AG04450 (cell line): Measurements from ENCODE around the gene PLAGL1. TPM values are rescaled to one million over a fixed set of nuclear protein-coding genes. Genes with fewer than 3 reads are reported as not detected.

ENCODE experiments used
- CTCF ChIA-PET: fragments of 300-600, 350-600 bp; formaldehyde crosslinking; extraction: SDS; loops from one replicate; lab custom pipeline; 2022; ENCODE audit warnings: antibody characterized with exemption, inconsistent platforms; lab: Charles Lee
- POLR2A ChIA-PET: fragments of 350-600 bp; formaldehyde crosslinking; extraction: SDS; loops from one replicate; lab custom pipeline; 2021; ENCODE audit warnings: antibody characterized with exemption, inconsistent platforms; lab: Yijun Ruan, JAX
- DNase-seq: peaks from one replicate; pipeline ENCODE4 v3.0.0-alpha.2; 2011; ENCODE audit warnings: low read depth, low spot score
- H3K27ac ChIP-seq: one replicate; pipeline ENCODE4 v1.5.1; 2012; ENCODE audit warnings: low read depth, low read length, control low read depth
- H3K27me3 ChIP-seq: one replicate; pipeline ENCODE4 v1.6.0; 2012; ENCODE audit warnings: low read length; ENCODE audit not compliant: control insufficient read depth, insufficient read depth
- H3K4me3 ChIP-seq: 2 replicates; pipeline ENCODE4 v1.5.1; 2011; ENCODE audit warnings: mild to moderate bottlenecking, low read depth, low read length, control low read depth
- H3K9me3 ChIP-seq: 2 replicates; pipeline ENCODE4 v1.5.1; 2012; ENCODE audit warnings: low read length; ENCODE audit not compliant: control insufficient read depth, insufficient read depth
- polyA plus RNA-seq: library from polyadenylated mRNA; depleted of rRNA; stranded (reverse); fragments of >200 nt; gene quantifications from 2 replicates; pipeline ENCODE4 v1.2.3, GENCODE V29; 2011
- TF ChIP-seq, protein P1 (sequence below): IDR thresholded peaks from 2 replicates; pipeline ENCODE4 v1.5.1; 2011; ENCODE audit warnings: low read depth, low read length, control low read depth, inconsistent platforms

PLAGL1 gene
- polyA plus RNA-seq, 1 experiment = 31.6 TPM

DNA sequence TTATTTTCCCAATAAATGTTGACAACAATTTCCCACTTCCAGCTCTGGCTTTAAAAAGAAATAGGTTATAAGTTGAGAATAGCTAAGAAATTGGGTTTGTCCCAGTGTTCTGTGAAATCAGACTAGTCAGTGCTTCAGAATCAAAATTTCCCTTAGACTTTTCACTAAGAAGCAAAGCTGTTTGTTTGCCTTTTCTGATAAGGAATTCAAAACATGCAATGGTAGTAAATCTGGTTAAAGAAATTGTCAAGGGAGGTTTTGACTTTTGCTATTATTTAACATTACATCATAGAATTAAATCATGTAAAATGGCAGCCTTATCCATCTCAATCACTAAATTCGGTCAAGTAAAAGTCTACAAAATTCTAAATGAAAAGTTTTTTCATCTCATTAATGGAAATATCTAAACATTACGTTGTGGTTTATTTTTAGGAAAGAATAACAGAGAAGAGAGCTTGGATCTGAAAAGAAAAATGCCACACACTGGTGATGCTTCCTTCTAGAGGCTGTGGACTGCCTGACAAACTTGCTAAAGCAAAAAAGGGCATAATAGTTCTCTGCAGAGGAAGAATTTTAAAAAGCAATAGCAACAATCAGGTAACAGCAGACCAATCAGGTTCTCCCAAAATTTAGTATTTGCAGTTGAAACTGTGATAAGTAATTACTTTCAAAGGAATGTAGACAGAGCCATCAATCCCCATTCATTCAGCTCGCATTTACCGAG lies 36.4 kb downstream of the PLAGL1 start:
- H3K27ac ChIP-seq = no peak overlapping the region
- TF ChIP-seq, protein P1, sequence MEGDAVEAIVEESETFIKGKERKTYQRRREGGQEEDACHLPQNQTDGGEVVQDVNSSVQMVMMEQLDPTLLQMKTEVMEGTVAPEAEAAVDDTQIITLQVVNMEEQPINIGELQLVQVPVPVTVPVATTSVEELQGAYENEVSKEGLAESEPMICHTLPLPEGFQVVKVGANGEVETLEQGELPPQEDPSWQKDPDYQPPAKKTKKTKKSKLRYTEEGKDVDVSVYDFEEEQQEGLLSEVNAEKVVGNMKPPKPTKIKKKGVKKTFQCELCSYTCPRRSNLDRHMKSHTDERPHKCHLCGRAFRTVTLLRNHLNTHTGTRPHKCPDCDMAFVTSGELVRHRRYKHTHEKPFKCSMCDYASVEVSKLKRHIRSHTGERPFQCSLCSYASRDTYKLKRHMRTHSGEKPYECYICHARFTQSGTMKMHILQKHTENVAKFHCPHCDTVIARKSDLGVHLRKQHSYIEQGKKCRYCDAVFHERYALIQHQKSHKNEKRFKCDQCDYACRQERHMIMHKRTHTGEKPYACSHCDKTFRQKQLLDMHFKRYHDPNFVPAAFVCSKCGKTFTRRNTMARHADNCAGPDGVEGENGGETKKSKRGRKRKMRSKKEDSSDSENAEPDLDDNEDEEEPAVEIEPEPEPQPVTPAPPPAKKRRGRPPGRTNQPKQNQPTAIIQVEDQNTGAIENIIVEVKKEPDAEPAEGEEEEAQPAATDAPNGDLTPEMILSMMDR = no peak
- no peaks in the 10 kb centered on the region for H3K9me3 ChIP-seq
- H3K27me3 ChIP-seq = no peaks in the 10 kb centered on the region
- H3K4me3 ChIP-seq = no peak overlapping the region
- ChIA-PET CTCF (interaction anchor here (0.7 kb wide), 1 partner anchor 9 kb away, joined by 3 read pairs; no protein-coding TSS in a partner anchor), POLR2A (no interaction called here)
- no peak for DNase-seq

DNA sequence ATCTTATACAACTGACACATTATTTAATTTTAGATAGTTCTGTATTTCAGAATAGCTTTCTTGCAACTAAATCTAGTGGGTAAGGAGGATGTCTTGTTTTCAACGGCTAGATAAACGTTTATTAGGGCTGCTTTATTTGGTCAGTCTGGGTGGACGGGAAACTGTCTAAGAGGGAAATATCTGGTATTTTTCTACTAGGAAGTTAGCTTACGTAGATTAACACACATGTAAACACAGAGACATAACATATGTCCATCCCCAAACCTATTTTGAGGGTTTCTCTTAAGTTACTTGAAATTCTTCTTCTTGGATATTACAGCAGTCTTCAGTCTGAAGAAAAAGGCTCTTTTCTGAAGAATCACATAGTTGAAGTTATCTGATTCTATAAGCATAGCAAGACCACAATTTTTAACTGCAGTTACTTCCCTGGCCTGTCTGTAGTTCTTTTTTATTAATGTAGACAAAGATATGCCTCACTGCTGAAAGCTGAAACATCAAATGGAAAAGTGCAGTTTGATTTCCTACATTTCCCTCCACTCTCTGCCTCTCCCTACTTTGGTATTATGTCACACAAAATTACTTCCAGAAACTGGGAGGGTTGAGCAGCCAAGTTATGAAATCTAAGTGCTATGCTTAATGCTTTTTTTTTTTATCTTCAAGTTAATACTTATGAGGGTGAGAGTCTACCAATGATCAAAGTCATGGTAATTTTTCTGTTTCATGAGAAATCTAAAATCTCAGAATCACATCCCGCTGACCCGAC lies 37.4 kb downstream of the PLAGL1 start:
- Histone ChIP-seq H3K27me3 (no peaks in the 10 kb centered on the region), H3K27ac (no peak overlapping the region), H3K9me3 (no peaks in the 10 kb centered on the region), H3K4me3 (no peak overlapping the region)
- POLR2A ChIA-PET = no interaction called here
- CTCF ChIA-PET = no interaction called here
- DNase-seq = no peak
- TF ChIP-seq, protein P1 = no peak

DNA sequence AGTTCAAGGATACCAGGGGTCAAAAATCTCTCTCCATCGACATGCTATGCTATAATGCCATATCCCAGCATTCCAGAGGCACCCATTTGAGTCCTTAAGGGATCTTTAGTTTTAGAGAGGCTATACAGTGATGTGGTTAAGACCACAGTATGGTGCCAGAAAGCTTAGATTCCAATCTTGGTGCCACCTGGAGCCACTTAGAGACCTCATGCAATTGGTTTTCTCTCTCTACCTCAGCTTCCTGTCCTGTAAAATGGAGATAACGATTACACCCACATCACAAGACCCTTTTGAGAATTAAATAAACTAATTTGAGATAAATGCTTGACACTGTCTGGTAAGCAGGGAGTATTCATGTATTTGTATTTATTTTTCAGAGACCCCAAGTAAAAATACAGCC lies 39.0 kb downstream of the PLAGL1 start:
- DNase-seq = no peak
- TF ChIP-seq, protein P1 = no peak
- Histone ChIP-seq H3K9me3 (no peaks in the 10 kb centered on the region), H3K27ac (no peak overlapping the region), H3K27me3 (no peaks in the 10 kb centered on the region), H3K4me3 (no peak overlapping the region)
- POLR2A ChIA-PET = no interaction called here
- CTCF ChIA-PET = no interaction called here

DNA sequence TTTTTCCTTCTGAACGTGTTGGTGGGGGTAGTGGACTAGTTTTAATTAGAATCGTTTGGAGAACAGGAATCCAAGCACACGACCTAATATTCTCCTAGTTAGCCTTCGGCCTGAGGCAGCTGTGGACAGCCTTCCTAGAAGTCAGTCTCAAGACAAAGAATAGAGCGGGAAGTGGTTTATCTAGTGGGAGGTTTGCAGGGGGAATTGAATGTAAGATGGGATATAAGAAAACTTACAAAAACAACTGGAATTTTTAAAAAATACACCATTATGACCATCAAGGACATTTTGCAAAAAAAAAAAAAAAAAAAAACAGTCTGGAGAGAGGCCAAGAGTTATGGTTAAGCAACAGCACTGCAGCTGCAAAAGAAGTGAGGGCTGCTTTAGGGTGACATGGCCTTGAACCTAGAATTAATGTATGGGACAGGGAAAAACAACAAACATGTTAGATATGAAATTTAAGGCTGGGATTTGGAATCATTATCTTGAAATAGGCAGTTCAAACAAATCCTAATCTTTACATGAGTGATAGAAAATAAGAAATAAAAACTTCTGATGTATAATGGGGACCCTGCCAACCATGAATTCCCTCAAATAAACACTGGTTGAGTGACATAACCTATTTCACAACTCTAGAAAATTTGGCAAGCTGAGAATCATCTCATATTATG lies 40.2 kb downstream of the PLAGL1 start:
- DNase-seq = no peak
- no peak overlapping the region for H3K27ac ChIP-seq
- TF ChIP-seq, protein P1 = no peak
- H3K27me3 ChIP-seq = peaks cover 3% of the 10 kb centered on the region
- H3K9me3 ChIP-seq = no peaks in the 10 kb centered on the region
- ChIA-PET CTCF (interaction anchor here (0.6 kb wide), 1 partner anchor 29 kb away, joined by 4 read pairs; no protein-coding TSS in a partner anchor), POLR2A (interaction anchor here (0.6 kb wide), 1 partner anchor 41 kb away, joined by 3 read pairs; no protein-coding TSS in a partner anchor)
- no peak overlapping the region for H3K4me3 ChIP-seq
